H1 (cell line): Measurements from ENCODE around the gene SSBP3. TPM values are rescaled to one million over a fixed set of nuclear protein-coding genes. Genes with fewer than 3 reads are reported as not detected.

Experiments used
- BRCA1 ChIP-seq: IDR thresholded peaks from 2 replicates; pipeline ENCODE4 v1.6.1; 2012; ENCODE audit warnings: low read depth, low read length, improper control_type of control experiment
- CEBPB ChIP-seq: IDR thresholded peaks from 2 replicates; pipeline ENCODE4 v1.6.1; 2012; ENCODE audit warnings: low read depth, low read length
- CHD7 ChIP-seq: fragments of 300-600 bp; sonication (generic); IDR thresholded peaks from 2 replicates; pipeline ENCODE4 v1.7.1; 2012; ENCODE audit warnings: low read length, moderate library complexity, mild to moderate bottlenecking, inconsistent platforms; ENCODE audit not compliant: insufficient replicate concordance
- EGR1 ChIP-seq: IDR thresholded peaks from 2 replicates; pipeline ENCODE4 v1.6.1; 2011; ENCODE audit warnings: low read depth, low read length, borderline replicate concordance
- GTF2F1 ChIP-seq: IDR thresholded peaks from 2 replicates; pipeline ENCODE4 v1.6.1; 2012; ENCODE audit warnings: low read depth, low read length, improper control_type of control experiment, borderline replicate concordance
- HDAC2 ChIP-seq, 2 experiments: fragments of 300-600 bp in 1 of 2; sonication (generic) in 1 of 2; IDR thresholded peaks; 2 replicates each; pipeline ENCODE4 v1.6.1; 2011 to 2012; ENCODE audit warnings: low read depth in 2 of 2, low read length in 2 of 2, mild to moderate bottlenecking in 2 of 2, moderate library complexity in 2 of 2, borderline replicate concordance in 1 of 2, inconsistent platforms in 1 of 2
- TAF1 ChIP-seq: IDR thresholded peaks from 2 replicates; pipeline ENCODE4 v1.6.1; 2011; ENCODE audit warnings: mild to moderate bottlenecking, low read depth, low read length
- polyA plus RNA-seq, 7 experiments: library from polyadenylated mRNA; depleted of rRNA in 3 of 7; stranded (reverse) in 5 of 7; unstranded in 2 of 7; fragments of >200 nt in 5 of 7; fragments of 200-250 nt in 2 of 7; gene quantifications; 1 replicate in 5 of 7; 2 replicates in 1 of 7; 4 replicates in 1 of 7; pipeline versions ENCODE4 v1.2.1 to v1.2.3, GENCODE V29; 2011 to 2013; ENCODE audit warnings: missing spikeins in 2 of 7, mixed read lengths in 2 of 7
- total RNA-seq: library from RNA; stranded (reverse); fragmentation: NEBNext Ultra II Directional; extraction: Animal tissue kit (Norgen Biotek cat#: 25700); gene quantifications from 2 replicates; pipeline ENCODE4 v1.2.1, GENCODE V29; 2021

Gene SSBP3
- total and polyA plus RNA-seq, 2 of the 8 experiments (the other 6 are each of a cell fraction or from before 2014, with no cell fraction given): 99.7 to 133 TPM

GRCh38 chr1:54326543-54327385 lies 79.4 kb downstream of the SSBP3 start (continued):
- TF ChIP-seq EGR1 (no peak), TAF1 (no peak), CHD7 (no peak), CEBPB (no peak), HDAC2 (IDR thresholded peaks at IDR 0.05; ENCODE audit: borderline replicate concordance in 1 of 2, low read depth in 2 of 2, low read length in 2 of 2) (no peak), GTF2F1 (no peak), BRCA1 (no peak)
